Stimulated activated naive CD4-positive, alpha-beta T cell treated with Interleukin-2 at 50 U/mL for 16 hours (primary cell): ENCODE measurements around the gene TXK.

Experiments used
- DNase-seq: peaks from one replicate; lab custom pipeline; 2025; lab: John Stamatoyannopoulos, UW

Gene TXK

GRCh38 chr4:48021100-48021499, 113.0 kb downstream of the TXK start:
- no peak for DNase-seq

DNA sequence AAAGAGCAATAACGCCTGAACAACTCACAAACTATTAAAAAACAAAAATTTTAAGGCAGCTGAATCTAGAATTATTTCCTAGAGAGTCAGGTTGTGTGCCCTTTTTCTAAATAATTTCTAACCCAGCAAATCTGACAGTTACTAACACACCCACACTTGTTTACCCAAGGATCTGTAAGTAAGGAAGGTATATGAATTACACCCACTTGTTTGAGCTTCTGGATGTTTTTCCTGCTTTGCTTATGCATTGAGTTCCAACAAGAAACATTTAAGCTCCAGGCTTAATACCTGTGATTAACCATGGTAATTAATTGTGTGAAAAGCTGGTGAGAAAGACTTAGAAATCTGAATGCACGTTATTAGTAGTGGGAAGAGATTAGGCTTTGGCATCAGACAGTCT, 115.9 kb downstream of the TXK start:
- no peak for DNase-seq

- peak; percentile 36 for DNase-seq
Observed at GRCh38 chr4:48017108-48017571, 116.9 kb downstream of the TXK start.
